ENCODE data around the gene TUBGCP4.

TUBGCP4 gene

GRCh38 chr15:43347114-43347513 is 23.8 kb upstream of the TUBGCP4 start:
- H3K27ac ChIP-seq (replicated peaks), result no peak overlapping the region
- no peak overlapping the region for H3K4me3 ChIP-seq (replicated peaks; ENCODE audit: insufficient read depth, low read length)
- TF ChIP-seq GABPA (IDR thresholded peaks at IDR 0.05; ENCODE audit: low read depth) (no peak), POLR2AphosphoS5 (IDR thresholded peaks at IDR 0.05; ENCODE audit: low read depth) (no peak), SPI1 (IDR thresholded peaks at IDR 0.05; ENCODE audit: borderline replicate concordance, low read depth) (no peak)
- TF ChIP-seq, protein P1, sequence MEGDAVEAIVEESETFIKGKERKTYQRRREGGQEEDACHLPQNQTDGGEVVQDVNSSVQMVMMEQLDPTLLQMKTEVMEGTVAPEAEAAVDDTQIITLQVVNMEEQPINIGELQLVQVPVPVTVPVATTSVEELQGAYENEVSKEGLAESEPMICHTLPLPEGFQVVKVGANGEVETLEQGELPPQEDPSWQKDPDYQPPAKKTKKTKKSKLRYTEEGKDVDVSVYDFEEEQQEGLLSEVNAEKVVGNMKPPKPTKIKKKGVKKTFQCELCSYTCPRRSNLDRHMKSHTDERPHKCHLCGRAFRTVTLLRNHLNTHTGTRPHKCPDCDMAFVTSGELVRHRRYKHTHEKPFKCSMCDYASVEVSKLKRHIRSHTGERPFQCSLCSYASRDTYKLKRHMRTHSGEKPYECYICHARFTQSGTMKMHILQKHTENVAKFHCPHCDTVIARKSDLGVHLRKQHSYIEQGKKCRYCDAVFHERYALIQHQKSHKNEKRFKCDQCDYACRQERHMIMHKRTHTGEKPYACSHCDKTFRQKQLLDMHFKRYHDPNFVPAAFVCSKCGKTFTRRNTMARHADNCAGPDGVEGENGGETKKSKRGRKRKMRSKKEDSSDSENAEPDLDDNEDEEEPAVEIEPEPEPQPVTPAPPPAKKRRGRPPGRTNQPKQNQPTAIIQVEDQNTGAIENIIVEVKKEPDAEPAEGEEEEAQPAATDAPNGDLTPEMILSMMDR (IDR thresholded peaks at IDR 0.05; ENCODE audit: insufficient read depth, low read length), result no peak
- TF ChIP-seq, protein P2, sequence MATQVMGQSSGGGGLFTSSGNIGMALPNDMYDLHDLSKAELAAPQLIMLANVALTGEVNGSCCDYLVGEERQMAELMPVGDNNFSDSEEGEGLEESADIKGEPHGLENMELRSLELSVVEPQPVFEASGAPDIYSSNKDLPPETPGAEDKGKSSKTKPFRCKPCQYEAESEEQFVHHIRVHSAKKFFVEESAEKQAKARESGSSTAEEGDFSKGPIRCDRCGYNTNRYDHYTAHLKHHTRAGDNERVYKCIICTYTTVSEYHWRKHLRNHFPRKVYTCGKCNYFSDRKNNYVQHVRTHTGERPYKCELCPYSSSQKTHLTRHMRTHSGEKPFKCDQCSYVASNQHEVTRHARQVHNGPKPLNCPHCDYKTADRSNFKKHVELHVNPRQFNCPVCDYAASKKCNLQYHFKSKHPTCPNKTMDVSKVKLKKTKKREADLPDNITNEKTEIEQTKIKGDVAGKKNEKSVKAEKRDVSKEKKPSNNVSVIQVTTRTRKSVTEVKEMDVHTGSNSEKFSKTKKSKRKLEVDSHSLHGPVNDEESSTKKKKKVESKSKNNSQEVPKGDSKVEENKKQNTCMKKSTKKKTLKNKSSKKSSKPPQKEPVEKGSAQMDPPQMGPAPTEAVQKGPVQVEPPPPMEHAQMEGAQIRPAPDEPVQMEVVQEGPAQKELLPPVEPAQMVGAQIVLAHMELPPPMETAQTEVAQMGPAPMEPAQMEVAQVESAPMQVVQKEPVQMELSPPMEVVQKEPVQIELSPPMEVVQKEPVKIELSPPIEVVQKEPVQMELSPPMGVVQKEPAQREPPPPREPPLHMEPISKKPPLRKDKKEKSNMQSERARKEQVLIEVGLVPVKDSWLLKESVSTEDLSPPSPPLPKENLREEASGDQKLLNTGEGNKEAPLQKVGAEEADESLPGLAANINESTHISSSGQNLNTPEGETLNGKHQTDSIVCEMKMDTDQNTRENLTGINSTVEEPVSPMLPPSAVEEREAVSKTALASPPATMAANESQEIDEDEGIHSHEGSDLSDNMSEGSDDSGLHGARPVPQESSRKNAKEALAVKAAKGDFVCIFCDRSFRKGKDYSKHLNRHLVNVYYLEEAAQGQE (IDR thresholded peaks at IDR 0.05; ENCODE audit: insufficient replicate concordance, low read depth), result no peak
- DNase-seq (ENCODE audit: low read depth in 1 of 2, low spot score in 1 of 2), result no peak
- no peaks in the 10 kb centered on the region for H3K27me3 ChIP-seq (ENCODE audit: insufficient read depth, poor library complexity, severe bottlenecking)

DNA sequence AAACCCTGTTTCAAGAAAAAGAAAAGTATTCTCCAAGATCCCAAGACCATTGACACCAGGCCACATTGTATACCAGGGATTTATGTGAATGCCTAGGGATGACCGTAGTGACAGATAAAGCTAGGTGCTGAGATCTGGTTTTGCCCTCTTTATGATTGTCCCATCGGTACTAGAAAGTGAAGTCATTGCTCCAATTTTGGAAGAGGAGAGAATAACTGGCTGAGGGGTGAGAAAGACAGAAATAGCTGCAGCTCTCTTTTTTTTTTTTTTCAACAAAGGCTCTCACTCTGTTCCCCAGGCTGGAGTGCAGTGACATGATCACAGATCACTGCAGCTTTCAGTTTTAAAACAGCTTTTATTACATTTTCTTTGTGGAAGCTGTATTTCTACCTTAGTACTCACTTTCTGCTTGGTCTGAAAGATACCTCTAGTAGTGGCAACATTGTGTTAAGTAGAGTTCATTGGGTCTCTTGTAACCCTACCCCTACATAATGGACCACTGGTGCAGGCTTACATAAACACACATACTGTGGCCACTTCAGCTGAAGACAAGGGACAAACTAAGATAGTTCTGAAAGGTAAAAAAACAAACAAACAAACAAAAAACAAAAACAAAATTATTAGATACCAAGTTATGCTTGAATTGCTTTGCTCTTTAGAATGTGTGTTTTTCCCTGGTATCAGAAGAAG is 18.1 kb upstream of the TUBGCP4 start:
- Histone ChIP-seq H3K27ac (replicated peaks) (no peak overlapping the region), H3K27me3 (ENCODE audit: insufficient read depth, poor library complexity, severe bottlenecking) (no peaks in the 10 kb centered on the region), H3K4me3 (replicated peaks; ENCODE audit: insufficient read depth, low read length) (no peak overlapping the region)
- DNase-seq (ENCODE audit: low read depth in 1 of 2, low spot score in 1 of 2), result no peak
- TF ChIP-seq SPI1 (IDR thresholded peaks at IDR 0.05; ENCODE audit: borderline replicate concordance, low read depth), result no peak
- TF ChIP-seq, protein P2 (IDR thresholded peaks at IDR 0.05; ENCODE audit: insufficient replicate concordance, low read depth), result no peak
- TF ChIP-seq, protein P1 (IDR thresholded peaks at IDR 0.05; ENCODE audit: insufficient read depth, low read length), result no peak
- TF ChIP-seq GABPA (IDR thresholded peaks at IDR 0.05; ENCODE audit: low read depth), result no peak
- TF ChIP-seq POLR2AphosphoS5 (IDR thresholded peaks at IDR 0.05; ENCODE audit: low read depth), result no peak

DNA sequence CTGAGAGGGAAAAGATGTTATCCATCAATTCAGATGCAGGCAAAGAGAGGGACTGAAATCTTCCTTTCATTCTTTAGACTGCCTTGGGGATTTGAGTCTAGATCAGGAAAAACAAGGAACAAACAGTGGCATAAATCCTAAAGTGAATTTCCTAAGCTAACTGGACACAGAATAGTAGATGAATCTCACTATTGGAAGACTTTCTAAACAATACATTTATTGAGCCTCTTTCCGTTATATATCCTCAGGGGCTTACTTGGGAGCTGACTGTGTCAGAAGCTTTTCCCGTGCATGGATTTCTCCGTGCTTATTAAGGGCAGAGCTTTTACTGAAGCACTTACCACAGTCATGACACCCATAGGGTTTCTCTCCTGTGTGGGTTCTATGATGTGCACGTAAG is 10.1 kb upstream of the TUBGCP4 start:
- no peaks in the 10 kb centered on the region for H3K27me3 ChIP-seq (ENCODE audit: insufficient read depth, poor library complexity, severe bottlenecking)
- no peak for TF ChIP-seq GABPA (IDR thresholded peaks at IDR 0.05; ENCODE audit: low read depth)
- TF ChIP-seq SPI1 (IDR thresholded peaks at IDR 0.05; ENCODE audit: borderline replicate concordance, low read depth), result no peak
- TF ChIP-seq, protein P1 (IDR thresholded peaks at IDR 0.05; ENCODE audit: insufficient read depth, low read length), result no peak
- TF ChIP-seq, protein P2 (IDR thresholded peaks at IDR 0.05; ENCODE audit: insufficient replicate concordance, low read depth), result no peak
- no peak for TF ChIP-seq POLR2AphosphoS5 (IDR thresholded peaks at IDR 0.05; ENCODE audit: low read depth)
- DNase-seq (ENCODE audit: low read depth in 1 of 2, low spot score in 1 of 2), result no peak

More for the DNA sequence above, 10.1 kb upstream of the TUBGCP4 start:
- no peak overlapping the region for H3K4me3 ChIP-seq (replicated peaks; ENCODE audit: insufficient read depth, low read length)
- H3K27ac ChIP-seq (replicated peaks), result no peak overlapping the region

Data from HL-60 (cell line).